Effector memory CD4-positive, alpha-beta T cell (primary cell): ENCODE data around the gene PBRM1.
"Not testable (repeated sequence)": the region's sequence is repeated elsewhere in the genome, so short reads cannot be mapped to it uniquely, and the experiment has no call there.

Experiments
- DNase-seq, 3 donors: peaks; one replicate each; pipeline ENCODE4 v3.0.0-alpha.2; 2020
- H3K27ac ChIP-seq: 2 replicates; pipeline ENCODE4 v1.7.0; 2013; ENCODE audit warnings: mild to moderate bottlenecking, low read length, moderate library complexity; ENCODE audit not compliant: insufficient read depth, poor library complexity, severe bottlenecking
- H3K27me3 ChIP-seq: replicated peaks from 2 replicates; pipeline ENCODE4 v1.7.0; 2013; ENCODE audit warnings: mild to moderate bottlenecking, low read length; ENCODE audit not compliant: insufficient read depth, control insufficient read depth, poor library complexity, severe bottlenecking
- H3K36me3 ChIP-seq: 2 replicates; pipeline ENCODE4 v1.7.0; 2013; ENCODE audit warnings: mild to moderate bottlenecking, low read length, moderate library complexity; ENCODE audit not compliant: control insufficient read depth, insufficient read depth
- H3K4me1 ChIP-seq: 2 replicates; pipeline ENCODE4 v1.7.0; 2013; ENCODE audit warnings: low read length, mild to moderate bottlenecking; ENCODE audit not compliant: control insufficient read depth, insufficient read depth, poor library complexity, severe bottlenecking
- H3K4me3 ChIP-seq: 2 replicates; pipeline ENCODE4 v1.7.0; 2013; ENCODE audit warnings: low read length, low read depth, mild to moderate bottlenecking; ENCODE audit not compliant: insufficient read depth, poor library complexity, severe bottlenecking
- H3K9me3 ChIP-seq: 2 replicates; pipeline ENCODE4 v1.7.0; 2013; ENCODE audit warnings: mild to moderate bottlenecking, low read length, moderate library complexity; ENCODE audit not compliant: control insufficient read depth

PBRM1 gene

DNA sequence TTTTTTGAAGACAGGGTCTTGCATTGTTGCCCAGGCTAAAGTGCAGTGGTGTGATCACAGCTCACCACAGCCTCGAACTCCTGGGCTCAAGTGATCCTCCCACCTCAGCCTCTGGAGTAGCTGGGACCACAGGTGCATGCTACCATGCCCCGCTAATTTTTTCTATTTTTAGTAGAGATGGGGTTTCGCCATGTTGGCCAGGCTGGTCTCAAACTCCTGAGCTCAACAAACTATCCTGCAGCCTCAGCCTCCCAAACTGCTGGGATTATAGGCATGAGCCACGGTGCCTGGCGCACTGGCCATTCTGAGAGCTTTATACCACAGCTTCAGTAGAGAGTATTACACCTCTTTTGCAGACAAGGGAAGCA lies 159.1 kb downstream of the PBRM1 start:
- not testable (repeated sequence) for DNase-seq, H3K9me3 ChIP-seq, H3K4me3 ChIP-seq, H3K27ac ChIP-seq, H3K4me1 ChIP-seq, H3K27me3 ChIP-seq, H3K36me3 ChIP-seq

DNA sequence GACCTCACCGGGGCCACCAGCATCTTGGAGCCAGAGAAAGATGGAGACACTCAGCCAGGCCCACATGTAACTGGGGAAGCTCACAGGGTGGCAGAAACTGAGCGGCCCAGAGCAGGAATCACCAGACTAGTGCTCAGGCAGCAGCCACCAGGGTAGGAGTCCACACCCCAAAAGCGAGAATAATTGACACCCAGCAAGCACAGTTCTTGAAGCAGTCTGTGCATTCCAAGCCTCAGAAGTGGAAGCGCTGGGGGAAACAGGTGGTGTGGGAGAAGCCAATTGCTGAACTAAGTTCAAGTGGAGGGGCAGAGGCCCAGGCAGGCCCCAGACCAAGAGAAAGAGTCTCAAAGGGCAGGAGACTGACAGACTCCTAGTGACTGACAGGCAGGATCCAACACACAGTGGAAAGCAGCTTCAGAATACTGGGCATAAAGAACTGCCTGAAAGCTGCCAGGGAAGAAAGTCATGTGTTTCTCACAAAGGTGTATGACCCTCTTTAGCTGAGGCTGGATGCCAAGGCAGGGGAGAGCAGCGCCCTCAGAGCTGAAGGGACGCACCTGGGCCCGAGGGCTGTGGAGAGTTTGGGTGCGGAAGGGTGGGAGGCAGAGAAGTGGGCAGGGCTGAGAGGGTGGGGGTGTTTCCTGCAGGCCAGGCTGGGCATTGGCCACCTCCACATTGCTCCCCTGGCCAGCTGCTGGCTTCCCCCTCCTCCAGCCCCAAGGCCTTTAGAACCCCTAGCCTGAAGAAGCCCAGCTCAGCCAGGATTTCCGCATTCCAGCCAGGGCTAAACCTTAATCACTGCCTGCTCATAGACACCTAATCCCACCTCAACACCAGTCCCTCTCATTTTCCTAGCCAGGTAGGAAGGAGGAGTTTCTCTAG lies 159.8 kb downstream of the PBRM1 start:
- no peaks in the 10 kb centered on the region for H3K4me1 ChIP-seq

DNA sequence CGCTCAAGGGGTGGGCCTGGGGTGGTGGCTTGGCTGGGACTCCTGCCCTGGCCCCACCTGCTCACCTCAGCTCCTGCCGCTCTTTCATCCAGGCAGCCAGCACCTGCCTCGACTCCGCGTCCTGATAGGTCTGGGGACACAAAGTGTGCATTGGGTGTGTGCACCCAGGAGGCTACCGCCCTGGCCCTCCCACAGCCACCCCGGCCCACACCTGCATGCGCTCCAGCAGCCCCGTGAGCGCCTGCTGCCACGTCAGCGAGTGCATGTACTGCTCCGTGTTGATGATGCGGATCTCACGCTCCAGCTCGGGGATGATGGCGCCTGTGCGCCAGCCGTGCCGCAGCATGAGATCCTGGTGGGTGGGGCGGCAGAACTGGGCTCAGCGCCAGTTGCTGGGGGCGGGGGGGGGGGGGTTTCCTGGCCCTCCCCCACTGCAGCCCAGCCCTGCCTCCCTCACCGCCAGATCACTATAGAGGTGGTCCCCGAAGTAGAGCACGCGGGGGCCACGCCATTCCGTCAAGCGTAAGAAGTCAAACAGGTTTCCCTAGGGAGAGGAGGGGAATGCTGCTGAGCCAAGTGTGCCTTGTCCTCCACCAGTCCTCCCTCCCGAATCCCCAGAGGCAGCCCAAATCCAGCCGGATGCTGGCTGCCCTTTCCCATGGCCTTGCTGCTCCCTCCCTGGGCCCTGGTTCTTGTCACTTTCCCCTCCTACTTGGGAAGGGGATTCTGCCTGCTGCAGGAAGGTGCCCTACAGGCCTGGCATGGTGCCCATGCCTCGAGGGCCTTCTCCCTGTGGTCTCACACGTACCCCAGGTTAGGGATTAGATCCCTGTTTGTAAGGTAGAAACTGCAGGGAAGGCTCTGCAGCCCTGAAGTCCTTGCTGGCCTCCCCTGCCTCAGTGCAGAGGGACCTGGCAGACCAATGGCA lies 160.7 kb downstream of the PBRM1 start:
- no peak overlapping the region for H3K27ac ChIP-seq
- H3K36me3 ChIP-seq, result no peaks in the 10 kb centered on the region
- H3K4me1 ChIP-seq, result no peaks in the 10 kb centered on the region

More for the DNA sequence above, 159.8 kb downstream of the PBRM1 start:
- Histone ChIP-seq H3K9me3 (no peaks in the 10 kb centered on the region), H3K27ac (no peak overlapping the region), H3K27me3 (no peaks in the 10 kb centered on the region), H3K36me3 (no peaks in the 10 kb centered on the region), H3K4me3 (no peak overlapping the region)
- no peak for DNase-seq

DNA sequence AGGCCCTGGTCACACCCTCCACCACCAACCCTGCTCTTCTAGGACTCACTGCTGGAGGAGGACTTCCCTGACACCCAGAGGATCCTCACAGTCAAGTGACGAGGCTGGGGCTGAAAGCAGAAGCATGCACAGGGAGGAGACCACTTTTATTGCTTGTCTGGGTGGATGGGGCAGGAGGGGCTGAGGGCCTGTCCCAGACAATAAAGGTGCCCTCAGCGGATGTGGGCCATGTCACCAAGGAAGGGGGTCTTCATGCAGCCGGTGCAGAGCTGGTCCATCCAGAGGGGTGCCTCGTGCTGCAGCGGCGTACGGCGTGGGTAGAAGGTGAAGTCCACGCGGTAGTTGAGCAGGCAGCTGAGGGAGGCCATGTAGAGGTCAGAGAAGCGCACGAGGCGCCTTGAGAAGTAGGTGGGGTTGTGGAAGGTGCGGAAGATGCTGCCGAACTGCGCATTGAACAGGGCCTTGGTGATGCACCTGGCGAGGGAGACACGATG lies 161.4 kb downstream of the PBRM1 start:
- Histone ChIP-seq H3K27me3 (no peaks in the 10 kb centered on the region), H3K27ac (no peak overlapping the region), H3K4me1 (no peaks in the 10 kb centered on the region), H3K9me3 (no peaks in the 10 kb centered on the region), H3K4me3 (no peak overlapping the region), H3K36me3 (no peaks in the 10 kb centered on the region)
- no peak for DNase-seq

More for the DNA sequence above, 160.7 kb downstream of the PBRM1 start:
- no peak for DNase-seq
- Histone ChIP-seq H3K9me3 (no peaks in the 10 kb centered on the region), H3K4me3 (no peak overlapping the region), H3K27me3 (no peaks in the 10 kb centered on the region)

GRCh38 chr3:52523386-52524257 lies 162.1 kb downstream of the PBRM1 start:
- H3K4me1 ChIP-seq, result no peaks in the 10 kb centered on the region
- no peak for DNase-seq
- no peaks in the 10 kb centered on the region for H3K27me3 ChIP-seq
- no peaks in the 10 kb centered on the region for H3K36me3 ChIP-seq
- no peak overlapping the region for H3K4me3 ChIP-seq
- no peaks in the 10 kb centered on the region for H3K9me3 ChIP-seq
- H3K27ac ChIP-seq, result no peak overlapping the region

GRCh38 chr3:52522651-52523251 lies 163.0 kb downstream of the PBRM1 start:
- no peak for DNase-seq
- no peaks in the 10 kb centered on the region for H3K36me3 ChIP-seq
- H3K4me3 ChIP-seq, result no peak overlapping the region

DNA sequence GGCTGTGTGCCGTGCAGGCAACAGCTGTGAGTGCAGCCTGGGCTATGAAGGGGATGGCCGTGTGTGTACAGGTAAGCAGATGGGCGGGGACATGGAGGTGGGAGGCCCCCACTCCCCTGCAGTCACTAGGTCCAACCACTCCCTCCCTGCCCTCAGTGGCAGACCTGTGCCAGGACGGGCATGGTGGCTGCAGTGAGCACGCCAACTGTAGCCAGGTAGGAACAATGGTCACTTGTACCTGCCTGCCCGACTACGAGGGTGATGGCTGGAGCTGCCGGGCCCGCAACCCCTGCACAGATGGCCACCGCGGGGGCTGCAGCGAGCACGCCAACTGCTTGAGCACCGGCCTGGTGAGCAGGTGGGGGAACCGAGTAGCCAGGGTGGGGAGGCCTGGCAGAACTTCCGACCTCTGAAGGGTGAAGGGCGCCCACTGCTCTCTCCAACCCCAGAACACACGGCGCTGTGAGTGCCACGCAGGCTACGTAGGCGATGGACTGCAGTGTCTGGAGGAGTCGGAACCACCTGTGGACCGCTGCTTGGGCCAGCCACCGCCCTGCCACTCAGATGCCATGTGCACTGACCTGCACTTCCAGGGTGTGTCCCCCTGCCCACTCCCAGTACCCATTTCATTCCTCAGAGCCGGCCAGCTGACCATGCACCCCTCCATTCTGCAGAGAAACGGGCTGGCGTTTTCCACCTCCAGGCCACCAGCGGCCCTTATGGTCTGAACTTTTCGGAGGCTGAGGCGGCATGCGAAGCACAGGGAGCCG lies 163.6 kb downstream of the PBRM1 start:
- H3K4me1 ChIP-seq, result no peaks in the 10 kb centered on the region
- H3K36me3 ChIP-seq, result no peaks in the 10 kb centered on the region
- H3K27ac ChIP-seq, result no peak overlapping the region
- H3K27me3 ChIP-seq, result no peaks in the 10 kb centered on the region
- DNase-seq, result no peak
- no peak overlapping the region for H3K4me3 ChIP-seq
- no peaks in the 10 kb centered on the region for H3K9me3 ChIP-seq

More at GRCh38 chr3:52522651-52523251, 163.0 kb downstream of the PBRM1 start:
- no peaks in the 10 kb centered on the region for H3K27me3 ChIP-seq
- no peaks in the 10 kb centered on the region for H3K4me1 ChIP-seq
- no peaks in the 10 kb centered on the region for H3K9me3 ChIP-seq
- H3K27ac ChIP-seq, result no peak overlapping the region

DNA sequence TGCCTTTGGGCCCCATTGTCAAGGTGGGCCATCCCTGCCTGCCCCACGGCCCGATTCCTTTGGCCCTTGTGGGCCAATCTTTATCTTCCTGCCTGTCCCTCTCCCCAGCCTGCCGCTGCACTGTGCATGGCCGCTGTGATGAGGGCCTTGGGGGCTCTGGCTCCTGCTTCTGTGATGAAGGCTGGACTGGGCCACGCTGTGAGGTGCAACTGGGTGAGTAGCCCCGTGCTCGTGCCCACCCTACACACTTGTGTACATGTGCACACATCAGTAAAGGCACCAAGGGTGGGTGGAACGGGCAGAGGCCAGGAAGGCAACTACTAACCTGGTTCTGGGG lies 164.3 kb downstream of the PBRM1 start:
- H3K27me3 ChIP-seq, result no peaks in the 10 kb centered on the region
- H3K4me1 ChIP-seq, result no peaks in the 10 kb centered on the region
- H3K9me3 ChIP-seq, result no peaks in the 10 kb centered on the region
- DNase-seq, result no peak
- no peak overlapping the region for H3K4me3 ChIP-seq
- no peak overlapping the region for H3K27ac ChIP-seq
- no peaks in the 10 kb centered on the region for H3K36me3 ChIP-seq
